Measurements from ENCODE around the gene FGF7. TPM values are rescaled to one million over a fixed set of nuclear protein-coding genes. Genes with fewer than 3 reads are reported as not detected.

The FGF7 gene
- total and polyA plus RNA-seq, 3 donors from 2014 or later, result 1.6 to 3.2 (median 2.8) TPM

DNA sequence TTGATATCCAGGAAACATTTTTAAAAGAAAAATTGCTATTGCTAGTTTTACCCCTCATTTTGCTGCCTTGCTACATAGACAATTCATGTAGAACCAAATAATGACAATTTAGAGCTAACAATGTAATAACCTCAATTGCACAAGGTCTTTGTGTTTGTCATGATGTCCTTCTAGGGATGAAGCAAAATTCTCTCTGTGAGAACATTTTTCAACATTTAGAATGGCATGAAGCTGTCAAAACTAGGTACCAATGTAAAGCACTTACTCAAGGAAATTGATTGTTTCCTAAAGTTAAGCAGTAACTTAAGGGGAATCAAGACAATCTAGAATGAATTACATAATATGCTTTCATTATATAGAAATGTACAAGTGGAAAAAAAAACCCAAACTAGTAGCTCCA is 7.9 kb upstream of the FGF7 start:
- TF ChIP-seq, protein P1, sequence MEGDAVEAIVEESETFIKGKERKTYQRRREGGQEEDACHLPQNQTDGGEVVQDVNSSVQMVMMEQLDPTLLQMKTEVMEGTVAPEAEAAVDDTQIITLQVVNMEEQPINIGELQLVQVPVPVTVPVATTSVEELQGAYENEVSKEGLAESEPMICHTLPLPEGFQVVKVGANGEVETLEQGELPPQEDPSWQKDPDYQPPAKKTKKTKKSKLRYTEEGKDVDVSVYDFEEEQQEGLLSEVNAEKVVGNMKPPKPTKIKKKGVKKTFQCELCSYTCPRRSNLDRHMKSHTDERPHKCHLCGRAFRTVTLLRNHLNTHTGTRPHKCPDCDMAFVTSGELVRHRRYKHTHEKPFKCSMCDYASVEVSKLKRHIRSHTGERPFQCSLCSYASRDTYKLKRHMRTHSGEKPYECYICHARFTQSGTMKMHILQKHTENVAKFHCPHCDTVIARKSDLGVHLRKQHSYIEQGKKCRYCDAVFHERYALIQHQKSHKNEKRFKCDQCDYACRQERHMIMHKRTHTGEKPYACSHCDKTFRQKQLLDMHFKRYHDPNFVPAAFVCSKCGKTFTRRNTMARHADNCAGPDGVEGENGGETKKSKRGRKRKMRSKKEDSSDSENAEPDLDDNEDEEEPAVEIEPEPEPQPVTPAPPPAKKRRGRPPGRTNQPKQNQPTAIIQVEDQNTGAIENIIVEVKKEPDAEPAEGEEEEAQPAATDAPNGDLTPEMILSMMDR (IDR thresholded peaks at IDR 0.05), result no peak
- TF ChIP-seq POLR2A (IDR thresholded peaks at IDR 0.05), result no peak
- no peak for DNase-seq
- H3K27ac ChIP-seq, result no peak overlapping the region
- H3K4me3 ChIP-seq, result no peak overlapping the region
- no peaks in the 10 kb centered on the region for H3K4me1 ChIP-seq
- intact Hi-C loops (cut with DNase I; ENCODE audit: low total_unique reads), result no loop called here
- H3K27me3 ChIP-seq, result no peaks in the 10 kb centered on the region
- no peaks in the 10 kb centered on the region for H3K9me3 ChIP-seq
- H3K36me3 ChIP-seq (ENCODE audit: low read depth, missing control alignments), result no peaks in the 10 kb centered on the region

DNA sequence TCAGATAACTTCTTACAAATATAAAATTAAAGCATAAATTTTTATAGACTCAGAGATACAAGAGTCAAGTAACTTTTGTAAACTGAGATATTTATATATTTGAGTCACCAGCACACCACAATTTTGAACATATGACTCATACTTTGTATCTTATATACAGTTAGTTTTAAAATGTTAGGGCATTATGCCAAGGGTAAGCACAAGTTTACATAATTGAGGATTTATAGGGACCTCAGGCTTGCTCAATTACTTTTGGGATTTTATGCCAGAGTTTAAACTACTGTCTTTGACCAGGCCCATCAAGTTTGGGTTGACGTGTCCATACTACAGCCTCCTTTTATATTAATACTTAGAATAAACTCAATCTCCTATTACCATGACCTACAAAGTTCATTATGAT is 7.4 kb upstream of the FGF7 start:
- H3K4me3 ChIP-seq, result no peak overlapping the region
- H3K36me3 ChIP-seq (ENCODE audit: low read depth, missing control alignments), result no peaks in the 10 kb centered on the region
- DNase-seq, result no peak
- no peak overlapping the region for H3K27ac ChIP-seq
- no peaks in the 10 kb centered on the region for H3K9me3 ChIP-seq
- WGBS, 2 donors, result 88 to 90% methylated on average over 1 of the region's 1 CpG
- H3K27me3 ChIP-seq, result no peaks in the 10 kb centered on the region
- H3K4me1 ChIP-seq, result no peaks in the 10 kb centered on the region
- intact Hi-C loops (cut with DNase I; ENCODE audit: low total_unique reads), result no loop called here
- no peak for TF ChIP-seq POLR2A (IDR thresholded peaks at IDR 0.05)
- TF ChIP-seq, protein P1 (IDR thresholded peaks at IDR 0.05), result no peak

GRCh38 chr15:49418811-49419210 is 4.2 kb upstream of the FGF7 start:
- intact Hi-C loops (cut with DNase I; ENCODE audit: low total_unique reads), result no loop called here
- DNase-seq, result no peak
- TF ChIP-seq POLR2A (IDR thresholded peaks at IDR 0.05), result no peak
- TF ChIP-seq, protein P1 (IDR thresholded peaks at IDR 0.05), result no peak
- H3K27ac ChIP-seq, result no peak overlapping the region
- WGBS, 2 donors, result 82 to 91% methylated on average over 1 of the region's 1 CpG
- no peaks in the 10 kb centered on the region for H3K9me3 ChIP-seq
- H3K4me3 ChIP-seq, result no peak overlapping the region
- H3K27me3 ChIP-seq, result no peaks in the 10 kb centered on the region
- no peaks in the 10 kb centered on the region for H3K4me1 ChIP-seq
- H3K36me3 ChIP-seq (ENCODE audit: low read depth, missing control alignments), result no peaks in the 10 kb centered on the region

GRCh38 chr15:49421991-49422390 is 1.1 kb upstream of the FGF7 start:
- Histone ChIP-seq H3K36me3 (ENCODE audit: low read depth, missing control alignments) (no peaks in the 10 kb centered on the region), H3K9me3 (no peaks in the 10 kb centered on the region), H3K4me3 (no peak overlapping the region), H3K27me3 (no peaks in the 10 kb centered on the region), H3K4me1 (no peaks in the 10 kb centered on the region), H3K27ac (no peak overlapping the region)
- TF ChIP-seq POLR2A (IDR thresholded peaks at IDR 0.05), result no peak
- TF ChIP-seq, protein P1 (IDR thresholded peaks at IDR 0.05), result peak; percentile 76 to 89 (median 85)
- DNase-seq, result peak; percentile 26
- intact Hi-C loops (cut with DNase I; ENCODE audit: low total_unique reads), result no loop called here
- 46 to 58% methylated on average over 9 of the region's 9 CpGs for WGBS, 2 donors

- intact Hi-C loops (cut with DNase I; ENCODE audit: low total_unique reads), result no loop called here
- Histone ChIP-seq H3K9me3 (no peaks in the 10 kb centered on the region), H3K36me3 (ENCODE audit: low read depth, missing control alignments) (no peaks in the 10 kb centered on the region), H3K27me3 (no peaks in the 10 kb centered on the region), H3K27ac (no peak overlapping the region), H3K4me1 (no peaks in the 10 kb centered on the region), H3K4me3 (peak overlapping the region; percentile 10 to 11)
- no peak for DNase-seq
- 60 to 68% methylated on average over 6 of the region's 6 CpGs for WGBS, 2 donors
- TF ChIP-seq, protein P1 (IDR thresholded peaks at IDR 0.05), result no peak
- no peak for TF ChIP-seq POLR2A (IDR thresholded peaks at IDR 0.05)
Observed at GRCh38 chr15:49423901-49424550, 984 bp downstream of the FGF7 start.

All from testis (tissue), 3 donors.